ENCODE data around the gene INO80B. TPM values are rescaled to one million over a fixed set of nuclear protein-coding genes. Genes with fewer than 3 reads are reported as not detected.

Gene INO80B
- total and polyA plus RNA-seq, 2 donors (not counting 1 experiment from before 2014, with no cell fraction given): 6.9 to 13.0 TPM

DNA sequence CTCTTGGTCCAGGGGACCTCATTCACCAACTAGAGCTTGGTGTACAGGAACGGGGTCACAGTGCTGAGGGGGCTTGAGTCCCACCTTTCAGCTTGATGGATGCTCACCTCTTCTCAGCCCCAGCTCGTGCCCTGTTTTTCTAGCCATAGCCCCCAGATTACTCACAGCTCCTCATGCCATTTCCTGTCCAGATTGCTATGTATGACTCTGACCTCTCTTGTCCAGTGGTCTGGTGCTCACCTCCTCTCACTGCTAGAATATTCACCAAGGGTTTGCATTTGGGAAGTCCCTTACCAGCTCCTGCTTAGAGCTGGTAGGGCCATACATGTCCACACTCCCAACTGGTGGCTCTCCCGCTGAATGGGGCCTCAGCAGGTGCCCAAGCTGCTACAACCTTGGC, 38.7 kb downstream of the INO80B start:
- no peak for DNase-seq (ENCODE audit: low read depth in 2 of 2)

DNA sequence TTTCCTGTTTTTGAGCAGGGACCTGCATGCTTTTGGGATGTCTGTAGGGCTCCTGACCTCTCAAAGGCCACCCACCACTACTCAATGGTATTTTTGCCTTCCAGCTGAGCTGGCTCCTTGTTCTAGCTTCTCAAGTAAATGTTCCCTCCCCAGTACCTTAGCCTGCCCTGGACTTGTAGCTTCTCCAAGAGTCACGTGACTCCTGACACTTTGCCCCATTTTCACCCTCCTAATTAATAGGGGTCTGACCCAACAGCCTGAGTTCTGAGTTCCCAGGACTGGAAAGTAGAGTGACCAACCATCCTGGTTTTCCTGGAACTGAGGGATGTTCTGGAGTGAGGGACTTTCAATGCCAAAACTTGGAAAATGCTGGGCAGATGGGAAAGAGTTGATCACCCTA, 40.6 kb downstream of the INO80B start:
- TF ChIP-seq EZH2 (IDR thresholded peaks at IDR 0.05; ENCODE audit: low read length, missing control alignments): no peak
- TF ChIP-seq, protein P1, sequence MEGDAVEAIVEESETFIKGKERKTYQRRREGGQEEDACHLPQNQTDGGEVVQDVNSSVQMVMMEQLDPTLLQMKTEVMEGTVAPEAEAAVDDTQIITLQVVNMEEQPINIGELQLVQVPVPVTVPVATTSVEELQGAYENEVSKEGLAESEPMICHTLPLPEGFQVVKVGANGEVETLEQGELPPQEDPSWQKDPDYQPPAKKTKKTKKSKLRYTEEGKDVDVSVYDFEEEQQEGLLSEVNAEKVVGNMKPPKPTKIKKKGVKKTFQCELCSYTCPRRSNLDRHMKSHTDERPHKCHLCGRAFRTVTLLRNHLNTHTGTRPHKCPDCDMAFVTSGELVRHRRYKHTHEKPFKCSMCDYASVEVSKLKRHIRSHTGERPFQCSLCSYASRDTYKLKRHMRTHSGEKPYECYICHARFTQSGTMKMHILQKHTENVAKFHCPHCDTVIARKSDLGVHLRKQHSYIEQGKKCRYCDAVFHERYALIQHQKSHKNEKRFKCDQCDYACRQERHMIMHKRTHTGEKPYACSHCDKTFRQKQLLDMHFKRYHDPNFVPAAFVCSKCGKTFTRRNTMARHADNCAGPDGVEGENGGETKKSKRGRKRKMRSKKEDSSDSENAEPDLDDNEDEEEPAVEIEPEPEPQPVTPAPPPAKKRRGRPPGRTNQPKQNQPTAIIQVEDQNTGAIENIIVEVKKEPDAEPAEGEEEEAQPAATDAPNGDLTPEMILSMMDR (conservative IDR thresholded peaks at IDR 0.05 in 1 of 2, IDR thresholded peaks at IDR 0.05 in 1 of 2; ENCODE audit: low read depth in 1 of 2, low read length in 2 of 2): no peak
- H3K36me3 ChIP-seq (ENCODE audit: control insufficient read depth, insufficient read depth, low read length): peaks cover 16% of the 10 kb centered on the region
- no peaks in the 10 kb centered on the region for H4K20me1 ChIP-seq (ENCODE audit: control insufficient read depth, extremely low read depth, insufficient read depth, low read length)
- H3K4me2 ChIP-seq (ENCODE audit: extremely low read depth, insufficient read depth, low read length): no peak overlapping the region
- no peak for DNase-seq (ENCODE audit: low read depth in 2 of 2)
- no peak overlapping the region for H3K4me3 ChIP-seq (replicated peaks in 1 of 4; ENCODE audit: control extremely low read depth in 1 of 4, insufficient read depth in 1 of 4, low read depth in 3 of 4, low read length in 4 of 4)
- H3K4me1 ChIP-seq (ENCODE audit: control insufficient read depth, extremely low read depth, insufficient read depth, low read length): peaks cover 7% of the 10 kb centered on the region
- no peak overlapping the region for H3K27ac ChIP-seq (ENCODE audit: insufficient read depth, low read length)
- no peak overlapping the region for H2AFZ ChIP-seq (ENCODE audit: low read length)
- no peaks in the 10 kb centered on the region for H3K79me2 ChIP-seq (ENCODE audit: control insufficient read depth, insufficient read depth, low read length)
- H3K27me3 ChIP-seq (ENCODE audit: control insufficient read depth, insufficient read depth, low read length): no peaks in the 10 kb centered on the region
- no peaks in the 10 kb centered on the region for H3K9me3 ChIP-seq (ENCODE audit: control insufficient read depth, insufficient read depth, low read depth, low read length)
- H3K9ac ChIP-seq (ENCODE audit: insufficient read depth, low read length): no peak overlapping the region

More for the DNA sequence above, 38.7 kb downstream of the INO80B start:
- Histone ChIP-seq H3K36me3 (ENCODE audit: control insufficient read depth, insufficient read depth, low read length) (peaks cover 18% of the 10 kb centered on the region), H3K9ac (ENCODE audit: insufficient read depth, low read length) (no peak overlapping the region), H3K4me2 (ENCODE audit: extremely low read depth, insufficient read depth, low read length) (no peak overlapping the region), H3K4me1 (ENCODE audit: control insufficient read depth, extremely low read depth, insufficient read depth, low read length) (peaks cover 2% of the 10 kb centered on the region), H3K9me3 (ENCODE audit: control insufficient read depth, insufficient read depth, low read depth, low read length) (no peaks in the 10 kb centered on the region), H3K79me2 (ENCODE audit: control insufficient read depth, insufficient read depth, low read length) (no peaks in the 10 kb centered on the region), H2AFZ (ENCODE audit: low read length) (no peak overlapping the region), H4K20me1 (ENCODE audit: control insufficient read depth, extremely low read depth, insufficient read depth, low read length) (no peaks in the 10 kb centered on the region), H3K4me3 (replicated peaks in 1 of 4; ENCODE audit: control extremely low read depth in 1 of 4, insufficient read depth in 1 of 4, low read depth in 3 of 4, low read length in 4 of 4) (no peak overlapping the region), H3K27ac (ENCODE audit: insufficient read depth, low read length) (no peak overlapping the region), H3K27me3 (ENCODE audit: control insufficient read depth, insufficient read depth, low read length) (no peaks in the 10 kb centered on the region)
- TF ChIP-seq, protein P1 (conservative IDR thresholded peaks at IDR 0.05 in 1 of 2, IDR thresholded peaks at IDR 0.05 in 1 of 2; ENCODE audit: low read depth in 1 of 2, low read length in 2 of 2): no peak
- TF ChIP-seq EZH2 (IDR thresholded peaks at IDR 0.05; ENCODE audit: low read length, missing control alignments): no peak

GRCh38 chr2:74496997-74497776, 42.3 kb downstream of the INO80B start:
- no peaks in the 10 kb centered on the region for H3K9me3 ChIP-seq (ENCODE audit: control insufficient read depth, insufficient read depth, low read depth, low read length)
- no peaks in the 10 kb centered on the region for H4K20me1 ChIP-seq (ENCODE audit: control insufficient read depth, extremely low read depth, insufficient read depth, low read length)
- H3K36me3 ChIP-seq (ENCODE audit: control insufficient read depth, insufficient read depth, low read length): peaks cover 6% of the 10 kb centered on the region
- TF ChIP-seq, protein P1 (conservative IDR thresholded peaks at IDR 0.05 in 1 of 2, IDR thresholded peaks at IDR 0.05 in 1 of 2; ENCODE audit: low read depth in 1 of 2, low read length in 2 of 2): no peak
- no peak for TF ChIP-seq EZH2 (IDR thresholded peaks at IDR 0.05; ENCODE audit: low read length, missing control alignments)
- peaks cover 7% of the 10 kb centered on the region for H3K4me1 ChIP-seq (ENCODE audit: control insufficient read depth, extremely low read depth, insufficient read depth, low read length)
- H3K27ac ChIP-seq (ENCODE audit: insufficient read depth, low read length): no peak overlapping the region
- no peak overlapping the region for H3K9ac ChIP-seq (ENCODE audit: insufficient read depth, low read length)
- no peak overlapping the region for H3K4me2 ChIP-seq (ENCODE audit: extremely low read depth, insufficient read depth, low read length)
- H3K79me2 ChIP-seq (ENCODE audit: control insufficient read depth, insufficient read depth, low read length): no peaks in the 10 kb centered on the region
- no peak for DNase-seq (ENCODE audit: low read depth in 2 of 2)
- H2AFZ ChIP-seq (ENCODE audit: low read length): no peak overlapping the region
- no peaks in the 10 kb centered on the region for H3K27me3 ChIP-seq (ENCODE audit: control insufficient read depth, insufficient read depth, low read length)
- H3K4me3 ChIP-seq (replicated peaks in 1 of 4; ENCODE audit: control extremely low read depth in 1 of 4, insufficient read depth in 1 of 4, low read depth in 3 of 4, low read length in 4 of 4): no peak overlapping the region

Data from fibroblast of lung (primary cell).